Raji (cell line): ENCODE data around the gene MNT.

Source experiments
- POLR2A ChIP-seq: IDR thresholded peaks from 2 replicates; pipeline ENCODE4 v1.6.1; 2011; ENCODE audit warnings: low read depth, low read length, control low read depth; ENCODE audit not compliant: insufficient read depth

MNT gene, protein sequence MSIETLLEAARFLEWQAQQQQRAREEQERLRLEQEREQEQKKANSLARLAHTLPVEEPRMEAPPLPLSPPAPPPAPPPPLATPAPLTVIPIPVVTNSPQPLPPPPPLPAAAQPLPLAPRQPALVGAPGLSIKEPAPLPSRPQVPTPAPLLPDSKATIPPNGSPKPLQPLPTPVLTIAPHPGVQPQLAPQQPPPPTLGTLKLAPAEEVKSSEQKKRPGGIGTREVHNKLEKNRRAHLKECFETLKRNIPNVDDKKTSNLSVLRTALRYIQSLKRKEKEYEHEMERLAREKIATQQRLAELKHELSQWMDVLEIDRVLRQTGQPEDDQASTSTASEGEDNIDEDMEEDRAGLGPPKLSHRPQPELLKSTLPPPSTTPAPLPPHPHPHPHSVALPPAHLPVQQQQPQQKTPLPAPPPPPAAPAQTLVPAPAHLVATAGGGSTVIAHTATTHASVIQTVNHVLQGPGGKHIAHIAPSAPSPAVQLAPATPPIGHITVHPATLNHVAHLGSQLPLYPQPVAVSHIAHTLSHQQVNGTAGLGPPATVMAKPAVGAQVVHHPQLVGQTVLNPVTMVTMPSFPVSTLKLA

DNA sequence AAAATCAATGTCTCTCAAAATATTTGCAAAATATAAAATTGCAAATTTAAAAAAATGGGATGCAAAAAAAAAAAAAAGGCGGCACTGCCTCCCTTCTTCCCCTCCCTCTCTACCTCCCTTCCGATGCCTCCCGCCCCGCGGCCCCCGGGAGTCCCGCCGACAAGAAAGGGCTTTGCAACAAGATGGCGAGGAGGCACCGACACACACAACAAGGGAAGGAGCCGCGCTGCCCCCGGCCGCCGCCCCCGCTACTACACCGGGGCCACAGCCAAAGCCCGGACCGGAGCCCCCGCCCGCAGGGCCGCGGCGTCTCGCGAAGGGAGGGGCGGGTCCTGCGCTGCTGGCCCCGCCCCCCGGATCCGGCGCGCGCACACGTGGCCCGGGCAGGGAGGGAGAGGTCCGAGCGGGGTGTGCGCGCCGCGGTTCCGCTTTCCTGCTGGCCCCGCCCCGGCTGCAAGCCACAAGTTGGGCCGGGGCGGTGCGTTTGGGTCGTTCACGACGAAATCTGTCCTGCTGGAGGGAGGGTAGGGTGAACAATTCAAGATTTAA lies at the start of gene MNT:
Gene MNT, minus strand, starts transcription at position 184 of the 549 bp plus-strand sequence. CDS start 348 bp downstream, outside the sequence.
- TF ChIP-seq POLR2A, result no peak

DNA sequence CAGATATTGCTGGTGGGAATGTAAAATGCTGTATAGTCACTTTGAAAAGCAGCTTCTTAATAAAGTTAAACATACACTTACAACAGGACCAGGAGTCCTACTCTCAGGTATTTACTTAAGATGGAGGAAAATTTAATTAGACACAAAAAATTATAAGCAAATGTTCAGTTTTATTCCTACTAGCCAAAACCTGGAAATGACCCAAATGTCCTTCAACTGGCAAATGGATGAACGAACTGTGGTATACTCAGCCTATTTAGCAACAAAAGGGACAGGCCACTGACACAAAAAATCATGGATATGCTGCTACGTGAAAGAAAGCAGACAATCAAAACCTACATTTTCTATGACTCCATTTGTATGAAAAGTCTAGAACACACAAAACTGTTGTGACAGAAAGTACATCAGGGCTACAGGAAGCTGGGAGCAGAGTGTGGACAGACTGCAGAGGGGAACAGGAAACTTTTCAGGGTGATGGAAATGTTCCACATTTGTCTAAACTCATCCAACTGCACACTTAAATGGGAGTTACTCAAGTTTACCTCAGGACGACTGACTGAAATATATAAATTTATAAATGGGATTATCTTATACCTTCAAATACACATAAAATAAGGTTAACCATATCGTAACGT lies 49.3 kb upstream of the MNT start:
- TF ChIP-seq POLR2A, result no peak

DNA sequence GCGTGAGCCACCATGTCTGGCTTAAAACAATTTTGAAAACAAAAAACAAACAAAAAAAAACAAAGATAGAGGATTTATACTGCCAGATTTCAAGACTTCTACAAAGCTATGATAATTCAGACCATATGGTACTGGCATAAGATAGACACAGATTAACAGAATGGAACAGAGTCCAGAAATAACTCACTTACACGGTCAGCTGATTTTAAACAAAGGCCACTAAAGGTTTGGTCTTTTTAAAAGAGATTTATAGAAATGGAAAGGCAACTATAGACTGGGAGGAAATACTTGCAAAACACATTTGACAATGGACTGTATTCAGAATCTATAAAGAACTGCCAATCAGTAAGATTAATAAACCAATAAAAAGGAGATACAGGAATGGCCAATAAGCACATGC lies 48.6 kb upstream of the MNT start:
- TF ChIP-seq POLR2A, result no peak

DNA sequence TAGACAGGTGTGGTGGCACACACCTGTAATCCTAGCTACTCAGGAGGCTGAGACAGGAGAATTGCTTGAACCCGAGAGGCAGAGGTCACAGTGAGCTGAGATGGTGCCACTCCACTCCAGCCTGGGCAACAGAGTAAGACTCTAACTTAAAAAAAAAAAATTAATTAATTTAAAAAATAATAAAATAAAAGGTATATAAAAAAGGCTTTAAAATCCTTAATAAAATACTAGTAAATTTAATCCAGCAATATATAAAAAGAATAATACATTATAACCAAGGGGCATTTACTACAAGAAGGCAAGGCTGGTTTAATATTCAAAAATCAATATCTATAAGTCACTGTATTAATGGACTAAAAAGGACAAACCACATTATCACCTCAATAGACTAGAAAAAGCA lies 44.8 kb upstream of the MNT start:
- TF ChIP-seq POLR2A, result no peak

DNA sequence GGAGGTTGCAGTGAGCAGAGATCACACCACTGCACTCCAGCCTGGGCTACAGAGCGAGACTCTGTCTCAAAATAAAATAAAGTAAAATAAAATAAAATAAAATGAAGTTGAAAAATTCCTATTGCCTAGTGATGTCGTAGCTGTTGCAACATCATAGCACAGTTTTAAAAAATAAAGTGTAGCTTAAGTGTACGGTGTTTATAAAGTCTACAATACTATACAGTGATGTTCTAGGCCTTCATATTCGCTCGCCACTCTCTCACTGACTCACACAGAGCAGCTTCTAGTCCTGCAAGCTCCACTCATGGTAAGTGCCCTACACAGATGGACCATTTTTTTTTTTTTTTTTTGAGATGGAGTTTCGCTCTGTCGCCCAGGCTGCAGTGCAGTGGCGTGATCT lies 43.5 kb upstream of the MNT start:
- TF ChIP-seq POLR2A, result no peak

DNA sequence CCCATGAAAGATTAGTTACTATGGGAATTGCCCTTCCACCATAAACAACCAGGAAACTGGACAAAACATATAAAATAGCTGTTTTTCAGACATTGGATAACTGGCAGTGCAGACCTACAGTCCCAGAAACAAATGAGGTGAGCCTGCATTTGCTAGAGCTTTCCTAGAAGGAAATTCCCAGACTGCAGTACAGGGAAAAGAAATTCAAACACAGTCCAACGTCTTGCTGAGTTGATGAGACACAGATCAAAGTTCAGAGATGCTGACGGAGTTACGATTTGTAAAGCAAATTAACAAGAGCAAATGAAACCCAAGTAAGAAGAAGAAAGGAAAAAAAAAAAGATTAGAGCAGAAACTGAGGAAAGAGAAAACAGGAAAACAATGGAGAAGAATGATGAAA lies 41.3 kb upstream of the MNT start:
- no peak for TF ChIP-seq POLR2A

DNA sequence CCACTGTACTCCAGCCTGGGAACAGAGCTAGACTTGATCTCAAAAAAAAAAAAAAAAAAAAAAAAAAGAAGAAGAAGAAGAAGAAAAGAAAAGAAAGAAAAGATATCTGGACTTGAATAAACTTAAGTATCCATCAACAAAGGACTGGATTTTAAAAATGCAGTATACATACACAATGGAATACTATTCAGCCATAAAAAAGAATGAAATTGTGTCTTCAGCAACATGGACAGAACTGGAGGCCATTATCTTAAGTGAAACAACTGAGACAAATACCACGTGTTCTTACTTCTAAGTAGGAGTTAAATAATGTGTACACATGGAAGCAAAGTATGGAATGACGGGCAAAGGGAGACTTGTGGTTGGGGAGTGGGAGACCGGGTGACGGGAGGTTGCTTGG lies 40.1 kb upstream of the MNT start:
- TF ChIP-seq POLR2A, result no peak

DNA sequence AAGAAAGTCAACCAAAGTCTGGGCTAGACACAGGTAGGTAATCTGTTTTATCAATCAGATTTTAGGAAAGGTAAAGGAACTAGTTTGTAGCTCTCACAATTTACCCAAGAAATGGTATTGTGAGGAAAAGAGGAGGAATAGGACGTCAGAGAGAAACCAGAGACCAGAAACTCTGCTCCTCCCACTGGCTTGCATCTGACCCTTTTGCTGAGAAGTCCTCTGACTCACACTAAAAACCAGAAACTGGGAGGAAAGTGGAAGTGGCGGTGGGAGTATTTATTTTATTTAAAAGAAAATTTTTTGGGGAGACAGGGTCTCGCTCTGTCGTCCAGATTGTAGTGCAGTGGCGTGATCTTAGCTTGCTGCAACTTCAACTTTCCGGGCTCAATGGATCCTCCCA lies 38.0 kb upstream of the MNT start:
- no peak for TF ChIP-seq POLR2A

DNA sequence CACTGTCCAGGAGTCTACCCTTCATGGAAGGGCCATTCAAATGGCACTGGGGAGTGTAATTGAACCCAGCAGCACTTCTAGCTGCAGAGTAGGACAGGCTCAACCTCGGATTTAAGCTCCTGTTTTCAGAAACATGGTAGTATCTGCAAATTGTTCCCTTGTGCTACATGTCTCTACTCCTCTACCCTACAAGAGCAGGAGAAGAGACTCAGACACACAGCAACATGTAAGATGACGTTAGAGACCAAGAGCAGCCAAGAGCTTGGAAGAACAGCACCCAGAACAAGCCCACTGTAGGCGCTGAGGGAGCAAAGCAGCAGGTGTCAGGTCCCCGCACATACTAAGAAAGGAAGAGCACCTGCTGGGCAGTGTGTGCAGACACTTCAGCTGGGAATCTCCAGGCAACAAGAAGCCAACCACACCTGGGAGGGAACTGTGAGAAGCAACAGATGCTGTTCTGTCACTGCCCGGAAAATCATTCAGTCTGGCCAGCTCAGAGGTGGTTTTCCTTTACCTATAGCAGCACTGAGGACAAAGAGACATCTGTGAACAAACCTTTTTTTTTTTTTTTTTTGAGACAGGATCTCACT lies 35.6 kb upstream of the MNT start:
- TF ChIP-seq POLR2A, result no peak

DNA sequence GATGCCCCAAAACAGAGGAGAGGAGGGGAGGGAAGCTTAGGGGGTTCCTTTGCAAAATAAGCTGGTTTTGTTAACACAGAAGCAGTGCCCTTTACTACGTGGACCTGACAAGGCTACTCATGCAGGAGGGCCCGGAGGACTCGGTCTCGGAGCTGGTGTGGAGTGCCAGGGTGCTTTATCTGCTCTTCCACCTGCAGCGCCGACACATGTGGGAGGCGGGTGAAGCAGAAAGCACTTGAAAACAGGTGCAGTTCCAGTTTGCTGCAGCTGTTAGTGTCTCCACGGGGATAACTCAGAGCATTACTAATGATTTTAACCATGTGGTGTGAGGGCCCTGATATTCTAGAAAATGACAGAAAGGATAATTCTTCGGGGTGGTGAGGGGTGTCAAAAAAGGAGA lies 35.0 kb upstream of the MNT start:
- TF ChIP-seq POLR2A, result no peak

DNA sequence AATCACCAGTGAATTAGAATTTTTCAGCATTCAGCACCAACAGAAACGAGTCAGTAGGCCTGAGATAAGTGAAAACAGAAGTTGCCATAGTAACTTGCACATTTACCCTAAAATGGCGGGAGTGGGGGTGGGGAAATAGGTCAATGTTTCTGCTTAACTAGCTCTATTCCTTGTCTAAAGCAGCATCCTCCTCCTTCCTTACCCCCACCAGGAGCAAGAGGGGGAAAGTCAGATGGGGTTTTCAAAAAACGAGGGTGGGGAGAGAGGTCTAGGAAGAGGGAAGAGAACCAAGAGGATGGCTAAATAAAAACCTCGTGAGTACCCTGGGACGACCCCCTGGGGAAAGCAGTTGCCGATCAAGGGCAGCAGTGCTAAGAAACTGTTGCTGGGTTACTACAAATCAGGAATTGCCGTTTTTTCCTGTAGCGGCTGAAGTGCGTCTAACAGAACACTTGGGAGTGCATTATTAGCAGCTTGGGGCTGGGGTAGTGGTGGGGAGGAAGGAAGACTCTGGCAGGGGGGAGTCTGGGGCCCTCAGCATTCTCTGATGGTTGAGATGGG lies 34.4 kb upstream of the MNT start:
- TF ChIP-seq POLR2A, result no peak

DNA sequence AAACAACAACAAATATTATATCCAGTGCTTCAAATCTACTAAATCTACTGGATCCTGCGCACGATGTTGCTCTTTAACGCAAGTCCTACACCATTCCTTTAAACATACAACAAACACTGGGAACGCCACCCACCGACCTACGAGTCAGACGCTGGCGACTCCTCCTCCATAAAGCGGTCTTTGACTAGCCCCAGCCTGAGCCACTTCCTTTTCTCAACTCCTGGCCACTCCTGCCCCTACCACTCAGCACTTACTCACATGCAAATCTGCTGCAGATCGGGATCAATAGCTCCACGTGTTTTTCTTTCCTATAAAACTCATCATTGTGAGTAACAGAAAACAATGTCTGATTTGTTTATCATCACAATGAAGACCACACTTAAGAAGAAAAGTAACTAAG lies 32.8 kb upstream of the MNT start:
- TF ChIP-seq POLR2A, result no peak

DNA sequence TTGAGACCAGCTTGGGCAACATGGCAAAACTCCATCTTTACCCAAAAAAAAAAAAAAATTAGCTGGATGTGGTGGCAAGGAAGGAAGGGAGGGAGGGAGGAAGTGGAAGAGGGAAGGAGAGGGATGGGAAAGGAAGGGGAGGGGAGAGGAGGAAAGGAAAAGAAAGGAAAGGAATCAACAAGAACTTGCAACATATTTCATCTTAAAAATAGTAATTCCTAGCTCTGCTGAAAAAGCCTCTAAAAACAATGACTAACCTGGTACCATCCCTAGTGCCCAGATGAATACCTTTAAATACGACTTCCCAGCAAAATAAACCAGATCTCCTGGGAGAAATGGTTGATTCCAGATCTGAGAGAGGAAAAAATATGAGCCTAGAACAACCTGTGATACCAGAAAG lies 27.1 kb upstream of the MNT start:
- no peak for TF ChIP-seq POLR2A

DNA sequence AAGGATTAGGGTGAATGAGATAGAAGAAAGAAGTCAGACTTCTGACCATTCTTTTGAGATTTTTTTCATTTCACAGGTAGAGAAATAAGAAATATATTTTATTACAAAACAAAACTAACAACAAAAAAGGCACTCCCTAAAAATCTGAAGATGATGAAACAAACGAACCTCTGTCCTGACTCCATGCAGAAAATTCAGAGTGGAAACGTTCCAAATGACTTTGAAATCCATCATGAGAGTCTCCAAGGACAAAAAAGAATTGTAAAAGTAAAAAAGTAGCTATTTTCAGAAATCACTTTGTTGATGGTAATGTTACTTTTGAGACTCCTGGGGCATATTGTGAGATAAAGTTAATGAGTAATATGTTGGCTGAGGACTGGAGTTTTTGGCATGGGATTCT lies 26.4 kb upstream of the MNT start:
- no peak for TF ChIP-seq POLR2A

DNA sequence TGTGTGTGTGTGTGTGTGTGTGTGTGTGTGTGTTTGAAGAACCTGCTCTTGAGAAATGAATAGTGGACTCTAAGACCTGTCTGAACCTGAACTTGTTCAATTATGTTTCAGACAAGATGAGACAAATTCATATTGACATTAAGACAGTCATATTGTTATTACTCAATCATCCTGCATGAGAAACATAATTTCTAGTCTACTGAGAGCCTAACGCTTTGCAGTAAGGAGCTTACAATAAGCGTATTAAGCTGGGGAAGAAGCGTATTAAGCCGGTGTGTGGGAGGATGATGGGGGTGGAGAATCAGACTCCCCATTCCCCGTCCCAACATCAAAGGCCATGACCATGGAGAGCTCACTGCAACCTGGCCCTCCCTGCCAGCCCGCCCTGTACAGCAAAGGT lies 22.4 kb upstream of the MNT start:
- no peak for TF ChIP-seq POLR2A
